Measurements from ENCODE around the gene CDH4. TPM values are rescaled to one million over a fixed set of nuclear protein-coding genes. Genes with fewer than 3 reads are reported as not detected.
"Not testable (repeated sequence)": the region's sequence is repeated elsewhere in the genome, so short reads cannot be mapped to it uniquely, and the experiment has no call there.

CDH4 gene
- total RNA-seq, 1 donor from 2014 or later: 1.1 TPM

DNA sequence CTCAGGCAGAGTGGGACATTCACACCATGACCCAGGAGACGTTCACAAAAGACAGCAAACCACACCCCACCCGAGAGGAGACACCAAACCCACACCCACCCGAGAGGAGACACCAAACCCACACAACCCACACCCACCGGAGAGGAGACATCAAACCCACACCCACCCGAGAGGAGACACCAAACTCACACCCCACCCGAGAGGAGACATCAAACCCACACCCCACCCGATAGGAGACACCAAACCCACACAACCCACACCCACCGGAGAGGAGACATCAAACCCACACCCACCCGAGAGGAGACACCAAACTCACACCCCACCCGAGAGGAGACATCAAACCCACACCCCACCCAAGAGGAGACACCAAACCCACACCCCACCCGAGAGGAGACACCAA is 729.6 kb downstream of the CDH4 start:
- DNase-seq: not testable (repeated sequence)

DNA sequence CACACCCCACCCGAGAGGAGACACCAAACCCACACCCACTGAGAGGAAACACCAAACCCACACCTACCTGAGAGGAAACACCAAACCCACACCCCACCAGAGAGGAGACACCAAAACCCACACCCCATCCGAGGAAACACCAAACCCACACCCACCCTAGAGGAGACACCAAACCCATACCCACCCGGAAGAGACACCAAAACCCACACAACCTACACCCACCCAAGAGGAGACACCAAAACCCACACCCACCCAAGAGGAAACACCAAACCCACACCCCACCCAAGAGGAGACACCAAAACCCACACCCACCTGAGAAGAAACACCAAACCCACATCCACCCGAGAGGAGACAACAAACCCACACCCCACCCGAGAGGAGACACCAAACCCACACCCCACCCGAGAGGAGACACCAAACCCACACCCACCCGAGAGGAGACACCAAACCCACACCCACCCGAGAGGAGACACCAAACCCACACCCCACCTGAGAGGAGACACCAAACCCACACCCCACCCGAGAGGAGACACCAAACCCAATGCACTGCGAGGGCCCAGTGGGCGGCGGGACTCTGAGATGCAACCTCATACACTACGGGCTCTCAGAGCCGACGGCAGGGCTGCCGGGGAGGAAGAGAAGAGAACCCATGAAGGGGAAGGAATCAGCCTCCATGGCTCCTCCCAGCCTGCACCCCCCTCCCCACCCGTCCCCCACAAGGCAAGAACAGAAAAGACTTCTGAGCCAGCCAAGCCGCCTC is 730.3 kb downstream of the CDH4 start:
- DNase-seq: no peak

DNA sequence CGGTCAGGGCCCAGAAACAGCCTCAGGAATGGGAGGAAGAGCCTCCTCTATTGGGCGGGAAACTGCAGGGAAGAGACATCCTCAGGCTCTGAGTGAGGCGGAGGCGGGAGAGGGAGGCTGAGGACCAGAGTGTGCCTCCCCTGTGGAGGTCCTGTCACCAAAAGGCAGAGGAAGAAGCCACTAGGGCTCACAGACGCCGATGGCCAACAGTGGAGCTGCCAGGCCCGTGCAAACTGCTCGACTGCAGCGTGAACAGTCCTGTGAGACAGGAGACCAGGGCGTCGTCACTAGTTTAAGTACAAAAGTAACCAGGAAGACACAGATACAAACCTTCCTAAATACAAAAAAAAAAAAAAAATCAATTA is 730.9 kb downstream of the CDH4 start:
- DNase-seq: no peak

DNA sequence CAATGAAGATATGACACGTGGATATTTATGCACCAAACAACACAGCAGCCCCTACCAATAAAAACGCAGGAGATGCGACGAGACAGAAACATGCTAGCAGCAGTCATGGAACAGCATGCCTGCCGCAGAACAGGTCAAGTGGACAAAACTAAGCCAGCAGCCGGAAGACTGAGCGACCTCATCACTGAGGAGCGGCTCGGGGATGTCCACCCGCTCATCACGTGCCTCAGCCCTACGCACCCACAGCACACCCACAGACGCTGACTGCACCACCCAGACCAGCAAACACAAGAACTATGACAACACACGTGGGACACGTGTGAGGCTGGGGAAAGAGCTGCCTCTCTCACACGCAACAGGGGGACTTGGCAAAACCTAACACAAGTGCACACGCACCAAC is 731.9 kb downstream of the CDH4 start:
- DNase-seq: no peak

DNA sequence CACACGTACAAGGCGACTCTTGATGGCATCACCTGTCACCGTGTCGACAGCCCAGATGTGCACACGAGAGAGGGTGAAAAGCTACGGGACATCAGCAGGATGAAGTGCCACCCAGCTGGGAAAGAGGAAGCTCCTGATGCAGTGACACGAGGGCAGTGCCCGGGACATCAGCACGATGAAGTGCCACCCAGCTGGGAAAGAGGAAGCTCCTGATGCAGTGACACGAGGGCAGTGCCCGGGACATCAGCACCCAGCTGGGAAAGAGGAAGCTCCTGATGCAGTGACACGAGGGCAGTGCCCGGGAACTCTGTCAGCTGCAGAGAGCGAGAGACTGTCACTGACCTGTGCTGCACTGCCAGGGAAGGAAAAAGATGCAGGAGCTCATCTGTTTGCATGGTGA is 732.4 kb downstream of the CDH4 start:
- not testable (repeated sequence) for DNase-seq

DNA sequence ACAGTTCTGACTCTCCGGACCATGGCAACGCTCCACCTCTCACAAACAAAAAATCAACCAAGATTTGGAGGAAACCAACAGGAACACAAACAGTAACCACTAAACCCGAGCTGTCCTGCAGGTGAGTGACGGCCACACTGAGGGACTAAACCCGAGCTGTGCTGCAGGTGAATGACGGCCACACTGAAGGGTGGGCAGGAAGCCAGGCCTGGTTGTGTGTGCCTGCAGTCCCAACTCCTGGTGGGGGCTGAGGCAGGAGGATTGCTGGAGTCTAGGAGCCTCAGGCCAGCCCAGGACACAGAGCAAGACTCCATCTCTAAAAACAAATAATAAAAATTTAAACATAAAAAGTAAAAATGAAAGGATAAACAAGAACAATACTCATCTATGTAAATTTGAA is 733.0 kb downstream of the CDH4 start:
- no peak for DNase-seq

DNA sequence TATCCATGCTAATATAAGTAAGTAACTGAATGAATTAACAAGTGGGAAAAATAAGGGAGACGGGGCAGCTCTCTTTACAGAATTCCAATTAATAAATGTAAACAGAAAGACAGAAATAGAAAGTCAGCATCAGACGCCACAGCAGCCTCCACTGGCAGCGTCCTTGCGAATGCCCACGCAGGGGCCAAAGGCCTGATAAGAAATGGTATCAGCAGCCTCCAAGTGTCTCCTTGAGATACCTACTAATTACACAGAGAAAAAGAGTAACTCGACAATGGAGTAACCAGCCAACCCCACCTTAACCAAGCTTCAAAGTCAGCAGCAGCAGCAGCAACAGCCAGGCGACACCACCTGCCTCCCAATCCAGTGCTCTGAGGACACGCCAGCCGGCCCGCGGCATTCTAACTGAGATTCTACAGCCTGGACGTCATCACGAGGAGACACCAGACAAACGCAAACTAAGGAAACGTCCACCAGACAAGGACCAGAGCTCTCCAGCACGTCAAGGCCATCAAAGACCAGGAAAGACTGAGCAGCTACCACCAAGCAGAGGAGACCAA is 734.8 kb downstream of the CDH4 start:
- DNase-seq: no peak

DNA sequence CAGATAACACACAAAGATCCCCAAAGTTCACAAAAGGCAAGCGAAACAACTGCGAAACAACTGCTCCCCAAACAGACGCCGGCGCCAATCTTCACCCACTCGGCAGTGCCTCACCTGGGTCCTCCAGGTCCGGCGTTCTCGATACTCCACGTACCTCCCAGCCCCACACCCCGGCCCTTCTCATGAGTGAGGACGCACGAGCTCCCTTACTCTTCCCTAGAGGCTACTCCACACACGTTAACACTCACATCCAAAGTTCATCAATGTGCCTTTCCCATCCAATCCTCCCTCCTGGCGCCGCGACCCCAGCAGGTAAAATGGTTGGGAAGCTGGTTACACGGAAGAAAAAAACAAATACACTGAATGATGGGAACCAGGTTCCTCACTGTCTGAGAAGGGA is 736.6 kb downstream of the CDH4 start:
- no peak for DNase-seq

DNA sequence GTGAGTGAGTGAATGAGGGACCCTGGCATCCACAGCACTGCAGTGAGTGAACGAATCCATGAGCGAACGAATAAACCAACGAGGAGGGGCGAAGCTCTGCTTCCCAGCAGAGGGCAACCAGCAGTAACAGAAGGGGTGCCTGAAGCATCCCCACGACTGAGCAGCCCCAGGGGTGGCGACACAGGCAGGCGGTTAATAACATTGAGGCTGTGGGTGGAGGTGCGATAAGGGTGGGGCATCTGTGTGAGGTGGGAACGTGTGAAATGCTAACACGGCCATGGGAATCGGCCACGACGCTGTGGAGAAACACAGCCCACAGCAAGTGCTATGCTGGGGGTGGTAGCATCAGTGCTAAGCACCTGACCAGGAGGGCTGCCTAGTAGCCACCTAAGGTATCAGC is 737.7 kb downstream of the CDH4 start:
- no peak for DNase-seq
